GM19023 (cell line): ENCODE data around the gene TTLL13.

Experiments
- ATAC-seq: cut with Tn5 transposase; IDR thresholded peaks from one replicate; pipeline ENCODE4 v1.9.1; 2021; ENCODE audit warnings: mild to moderate bottlenecking, moderate library complexity; ENCODE audit not compliant: unreplicated experiment

TTLL13 gene

DNA sequence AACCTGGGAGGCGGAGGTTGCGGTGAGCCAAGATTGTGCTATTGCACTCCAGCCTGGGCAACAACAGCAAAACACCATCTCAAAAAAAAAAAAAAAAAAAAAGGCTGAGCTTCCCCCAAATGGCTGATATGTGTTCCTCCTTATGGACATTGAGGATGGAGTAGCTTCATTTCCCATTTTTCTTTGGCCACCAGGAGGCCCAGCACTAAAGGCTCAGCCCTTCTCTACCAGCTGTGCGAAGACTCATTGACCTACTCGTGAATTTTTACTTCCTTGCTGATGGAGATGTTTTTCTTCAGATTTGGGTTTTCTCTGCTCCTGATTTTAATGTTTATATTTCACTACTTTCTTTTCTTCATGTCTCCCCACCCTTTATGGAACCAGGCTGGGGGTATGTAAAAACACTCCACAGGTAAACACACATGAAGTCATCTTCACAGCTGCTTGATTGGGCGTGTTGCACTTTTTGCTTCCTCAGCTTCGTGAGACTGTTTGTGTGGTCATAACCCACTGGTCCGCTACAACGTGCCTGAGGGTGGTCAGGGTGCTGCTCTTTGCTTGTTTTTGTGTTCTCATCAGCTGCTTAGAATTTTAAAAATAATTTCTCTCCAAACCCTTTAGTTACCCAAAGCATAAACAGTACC lies 34.7 kb upstream of the TTLL13 start:
- ATAC-seq = no peak

DNA sequence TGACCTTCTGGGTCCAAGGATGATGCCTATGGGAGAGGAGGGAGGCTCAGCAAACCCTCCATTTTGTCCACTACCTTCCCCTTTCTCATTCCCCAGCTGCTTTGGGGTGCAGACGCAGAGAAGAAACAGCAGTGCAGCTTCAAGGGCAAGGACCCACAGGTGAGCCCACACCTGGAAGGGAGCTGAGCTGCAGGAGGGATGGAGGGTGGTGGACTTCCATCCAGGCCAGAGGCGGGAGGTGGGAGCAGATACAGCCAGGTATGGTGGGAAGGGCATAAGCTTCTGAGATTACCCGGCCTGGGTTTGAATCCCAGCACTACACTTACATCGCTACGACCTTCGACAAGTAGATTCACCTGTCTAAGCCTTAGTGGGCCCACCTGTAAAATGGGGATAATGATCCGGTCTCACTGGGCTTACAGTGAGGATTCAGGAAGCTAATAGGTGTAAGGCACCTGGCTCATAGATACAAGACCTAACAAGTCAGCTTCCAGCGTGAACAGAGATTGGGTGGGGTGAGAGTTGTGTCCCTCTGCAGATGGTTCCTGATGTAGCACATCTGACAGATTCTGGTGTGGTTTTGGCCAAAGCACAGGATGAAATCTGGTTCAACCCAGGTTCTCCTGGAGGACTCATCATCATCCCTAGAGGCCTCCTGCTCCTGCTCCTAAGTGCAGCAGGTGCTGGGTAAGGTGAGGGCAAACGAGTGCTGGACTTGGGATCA lies 31.5 kb upstream of the TTLL13 start:
- ATAC-seq = no peak

GRCh38 chr15:90219421-90220141 lies 29.8 kb upstream of the TTLL13 start:
- no peak for ATAC-seq

- no peak for ATAC-seq
These were observed 28.0 kb upstream of the TTLL13 start for GRCh38 chr15:90221246-90221900.

GRCh38 chr15:90222547-90222946 lies 26.8 kb upstream of the TTLL13 start:
- ATAC-seq = no peak

- no peak for ATAC-seq
These were observed 25.8 kb upstream of the TTLL13 start for GRCh38 chr15:90223441-90224165.

DNA sequence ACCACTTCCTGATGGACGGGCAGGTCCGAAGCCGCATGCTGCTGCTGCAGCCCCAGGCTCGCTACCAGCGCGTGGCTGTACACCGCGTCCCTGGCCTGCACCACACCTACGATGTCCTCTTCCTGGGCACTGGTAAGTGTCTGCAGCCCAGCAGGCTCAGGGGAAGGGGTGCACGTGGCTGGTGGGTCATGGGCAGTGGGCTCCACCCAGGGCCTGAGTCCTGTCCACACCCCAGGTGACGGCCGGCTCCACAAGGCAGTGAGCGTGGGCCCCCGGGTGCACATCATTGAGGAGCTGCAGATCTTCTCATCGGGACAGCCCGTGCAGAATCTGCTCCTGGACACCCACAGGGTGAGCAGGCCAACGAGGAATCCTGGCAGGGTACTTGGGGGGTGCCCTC lies 24.3 kb upstream of the TTLL13 start:
- no peak for ATAC-seq

DNA sequence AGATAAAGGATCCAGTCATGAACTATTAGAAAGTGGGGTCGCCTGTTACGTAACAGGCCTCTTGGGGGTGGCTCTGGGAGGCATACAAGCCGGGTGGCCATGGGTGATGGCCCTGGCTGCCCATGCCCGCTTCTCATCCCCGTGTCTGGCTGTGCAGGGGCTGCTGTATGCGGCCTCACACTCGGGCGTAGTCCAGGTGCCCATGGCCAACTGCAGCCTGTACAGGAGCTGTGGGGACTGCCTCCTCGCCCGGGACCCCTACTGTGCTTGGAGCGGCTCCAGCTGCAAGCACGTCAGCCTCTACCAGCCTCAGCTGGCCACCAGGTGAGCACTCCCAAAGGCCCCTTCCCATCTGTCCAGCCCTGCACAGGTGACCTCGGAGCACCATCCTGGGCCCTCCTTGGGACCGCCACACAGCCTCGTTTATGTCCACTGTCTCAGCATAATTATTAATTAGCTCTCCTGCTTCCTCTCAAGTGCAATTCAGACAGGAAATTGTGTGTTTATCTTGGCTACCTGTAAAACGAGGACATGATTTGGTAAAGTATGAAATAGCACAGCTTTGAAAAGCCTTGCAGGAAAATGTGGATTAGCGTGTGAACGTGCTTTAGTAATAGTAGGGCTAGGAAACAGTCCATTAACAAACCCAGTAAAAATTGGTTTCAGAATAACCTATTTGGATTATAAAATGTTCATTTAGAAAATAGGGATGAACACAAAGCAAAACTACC lies 23.7 kb upstream of the TTLL13 start:
- ATAC-seq = no peak

GRCh38 chr15:90227336-90227735 lies 22.0 kb upstream of the TTLL13 start:
- no peak for ATAC-seq

GRCh38 chr15:90227816-90228772 lies 21.3 kb upstream of the TTLL13 start:
- no peak for ATAC-seq

DNA sequence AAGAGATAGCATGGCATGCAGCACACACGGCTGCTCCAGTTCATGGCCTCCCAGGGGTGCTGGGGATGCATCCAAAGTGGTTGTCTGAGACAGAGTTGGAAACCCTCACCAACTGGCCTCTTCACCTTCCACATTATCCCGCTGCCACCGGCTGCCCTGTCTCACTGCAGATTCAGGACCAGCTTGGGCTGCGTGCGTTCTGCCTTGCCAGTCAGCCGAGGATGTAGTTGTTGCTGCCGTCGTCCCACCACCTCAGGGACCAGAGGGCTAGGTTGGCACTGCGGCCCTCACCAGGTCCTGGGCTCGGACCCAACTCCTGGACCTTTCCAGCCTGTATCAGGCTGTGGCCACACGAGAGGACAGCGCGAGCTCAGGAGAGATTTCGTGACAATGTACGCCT lies 20.4 kb upstream of the TTLL13 start:
- ATAC-seq = no peak

DNA sequence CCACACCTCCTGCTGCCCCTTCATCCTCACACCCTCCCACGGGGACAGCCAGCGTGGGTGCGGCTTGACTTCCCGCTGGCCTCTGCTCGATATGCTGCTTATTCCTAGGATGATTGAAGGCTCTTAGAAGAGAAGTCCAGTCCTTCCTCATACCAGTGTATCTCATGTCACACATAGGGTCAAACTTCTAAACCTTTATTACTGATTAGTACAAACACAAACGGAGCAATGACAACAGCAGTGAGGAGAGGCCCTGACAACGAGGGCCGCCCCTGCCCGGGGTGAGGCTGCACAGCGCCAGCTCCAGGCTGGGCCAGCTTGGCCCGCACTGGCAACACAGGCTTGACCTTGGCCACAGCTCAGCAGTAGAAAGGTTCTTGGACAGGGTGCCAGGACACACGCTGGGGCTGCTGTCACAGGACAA lies 19.3 kb upstream of the TTLL13 start:
- ATAC-seq = no peak

- no peak for ATAC-seq
These were observed 18.7 kb upstream of the TTLL13 start for GRCh38 chr15:90230610-90231009.

DNA sequence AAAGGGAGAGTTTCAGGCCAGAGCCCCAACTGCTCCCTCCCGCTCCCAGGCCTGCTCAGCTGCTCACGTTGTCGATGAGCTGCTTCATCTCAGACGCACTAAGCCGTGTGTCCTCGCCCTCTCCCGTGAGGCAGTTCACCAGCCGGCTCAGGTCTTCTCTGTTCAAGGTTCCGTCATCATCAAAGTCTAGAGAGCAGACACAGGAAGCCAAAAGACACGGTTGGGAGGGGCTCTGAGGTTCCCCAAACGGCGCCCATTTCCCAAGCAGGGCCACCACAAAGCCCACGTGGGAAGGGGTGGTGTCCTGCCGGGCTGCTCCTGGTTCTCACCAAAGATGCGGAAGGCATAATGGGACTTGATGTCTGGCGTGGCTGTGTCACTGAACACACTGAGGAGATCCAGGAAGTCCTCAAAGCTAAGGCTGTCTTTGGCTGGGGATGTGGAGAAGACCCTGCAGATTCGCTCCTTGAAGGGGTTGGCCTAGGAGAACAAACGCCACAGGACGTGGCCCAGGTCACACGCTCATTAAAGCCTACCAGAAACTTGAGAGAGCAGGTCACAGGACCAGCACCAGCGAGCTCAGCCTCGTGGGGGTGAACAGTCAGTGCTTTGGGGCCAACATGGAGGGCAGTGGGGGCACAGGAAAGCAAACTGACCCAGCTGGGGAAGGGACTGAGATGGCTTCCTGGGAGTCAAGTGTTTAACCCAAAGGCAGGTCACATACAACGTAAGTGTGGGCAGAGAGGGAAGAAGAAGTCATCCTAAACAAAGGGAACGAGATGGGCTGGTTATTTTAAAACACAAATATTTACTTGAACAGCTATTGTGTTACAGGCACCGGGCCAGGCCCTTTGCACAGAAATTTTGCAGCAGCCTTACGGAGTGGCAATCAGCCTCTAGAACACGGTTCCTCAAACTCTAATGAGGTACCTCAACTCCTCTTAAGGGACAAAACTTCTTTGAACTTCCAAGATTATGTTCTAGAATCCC lies 18.0 kb upstream of the TTLL13 start:
- ATAC-seq = no peak

DNA sequence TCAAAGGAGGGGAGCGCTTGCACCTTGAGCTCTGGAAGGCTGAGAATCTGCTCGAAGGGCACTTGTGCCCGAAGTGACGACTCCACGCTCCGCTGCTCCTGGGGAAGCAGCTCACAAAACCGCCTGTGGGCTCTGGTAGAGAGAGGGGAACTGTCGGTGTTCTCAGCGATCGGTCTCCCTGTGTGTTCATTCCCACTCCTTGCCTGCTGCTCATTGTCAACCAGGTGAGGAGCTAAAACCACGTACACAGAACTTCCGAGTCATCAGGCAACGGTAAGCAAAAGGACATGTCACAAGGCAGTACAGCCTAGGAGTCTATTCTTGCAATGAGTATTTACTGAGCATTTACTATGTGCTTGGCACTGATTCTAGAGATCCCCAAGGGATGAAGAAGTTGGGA lies 17.2 kb upstream of the TTLL13 start:
- no peak for ATAC-seq

DNA sequence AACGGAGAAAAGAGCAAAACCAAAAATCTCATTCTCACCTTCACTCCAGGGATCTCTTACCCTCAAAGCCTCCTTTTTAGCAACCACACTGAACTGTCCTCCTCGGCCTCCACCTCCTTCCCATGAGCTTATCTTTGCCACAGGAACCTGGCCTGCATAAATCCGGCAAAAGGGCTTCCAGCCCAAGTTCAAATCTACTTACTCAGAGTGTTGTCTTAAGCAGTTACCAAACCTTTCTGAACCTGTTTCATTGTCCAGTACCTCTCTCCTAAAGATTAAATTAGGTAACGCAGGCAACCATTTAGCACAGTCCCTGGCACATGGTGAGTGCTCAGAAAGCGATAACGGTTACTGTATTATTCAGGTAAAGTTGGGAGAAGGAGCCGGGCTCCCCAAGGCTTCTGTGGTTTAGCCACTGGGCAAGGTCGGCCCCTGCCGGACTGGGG lies 16.4 kb upstream of the TTLL13 start:
- no peak for ATAC-seq

- ATAC-seq = peak; percentile 88
These were observed 15.8 kb upstream of the TTLL13 start, which contains the start of gene CIB1 for GRCh38 chr15:90233387-90234095. TSS of gene CIB1 (minus strand) at chr15:90233941. CDS start at chr15:90233885, 56 bp downstream.
